ENCODE results near the gene ROM1. TPM values are rescaled to one million over a fixed set of nuclear protein-coding genes. Genes with fewer than 3 reads are reported as not detected.
"Not testable (repeated sequence)": the region's sequence is repeated elsewhere in the genome, so short reads cannot be mapped to it uniquely, and the experiment has no call there.

The ROM1 gene
- total RNA-seq, 4 donors from 2014 or later, result 0.80 to 4.9 (median 2.3) TPM

GRCh38 chr11:62569611-62570010 is 43.4 kb upstream of the ROM1 start:
- no peak overlapping the region for H3K27ac ChIP-seq
- DNase-seq (ENCODE audit: low spot score in 2 of 2), result no peak
- peaks cover 69% of the 10 kb centered on the region for H3K36me3 ChIP-seq
- TF ChIP-seq POLR2A (IDR thresholded peaks at IDR 0.05) (no peak), CTCF (IDR thresholded peaks at IDR 0.05) (no peak), EP300 (IDR thresholded peaks at IDR 0.05) (no peak), POLR2AphosphoS5 (IDR thresholded peaks at IDR 0.05) (no peak)
- H3K4me1 ChIP-seq, result peaks cover 28% of the 10 kb centered on the region
- no peaks in the 10 kb centered on the region for H3K27me3 ChIP-seq
- no peaks in the 10 kb centered on the region for H3K9me3 ChIP-seq
- 61% methylated on average over 1 of the region's 1 CpG for WGBS
- no peak overlapping the region for H3K4me3 ChIP-seq

DNA sequence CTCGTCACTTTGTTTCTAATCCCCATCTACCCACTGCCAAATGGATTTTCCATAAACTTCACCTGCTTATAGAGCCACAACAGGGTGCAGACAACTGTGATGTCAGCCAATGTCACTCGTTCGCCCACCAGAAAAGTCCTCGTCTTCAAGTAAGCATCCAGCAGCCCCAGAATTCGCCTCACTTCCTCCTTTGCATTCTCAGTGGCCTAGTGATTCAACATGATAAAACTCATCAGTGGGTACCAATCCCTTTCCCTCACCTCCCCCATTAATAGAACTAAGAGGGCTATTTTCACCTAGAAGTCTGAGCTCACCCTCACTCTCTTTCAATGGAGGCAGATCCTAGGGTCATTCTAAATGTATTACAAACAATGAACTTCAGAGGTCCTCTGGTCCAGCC is 42.2 kb upstream of the ROM1 start:
- H3K4me3 ChIP-seq; H3K27me3 ChIP-seq; H3K9me3 ChIP-seq; DNase-seq (ENCODE audit: low spot score in 2 of 2); H3K27ac ChIP-seq: not testable (repeated sequence)
- WGBS, result 90% methylated on average over 5 of the region's 5 CpGs
- peaks cover 41% of the 10 kb centered on the region for H3K4me1 ChIP-seq
- H3K36me3 ChIP-seq, result peaks cover 58% of the 10 kb centered on the region

- H3K36me3 ChIP-seq, result peaks cover 56% of the 10 kb centered on the region
Observed at GRCh38 chr11:62571493-62571892, 41.6 kb upstream of the ROM1 start.

DNA sequence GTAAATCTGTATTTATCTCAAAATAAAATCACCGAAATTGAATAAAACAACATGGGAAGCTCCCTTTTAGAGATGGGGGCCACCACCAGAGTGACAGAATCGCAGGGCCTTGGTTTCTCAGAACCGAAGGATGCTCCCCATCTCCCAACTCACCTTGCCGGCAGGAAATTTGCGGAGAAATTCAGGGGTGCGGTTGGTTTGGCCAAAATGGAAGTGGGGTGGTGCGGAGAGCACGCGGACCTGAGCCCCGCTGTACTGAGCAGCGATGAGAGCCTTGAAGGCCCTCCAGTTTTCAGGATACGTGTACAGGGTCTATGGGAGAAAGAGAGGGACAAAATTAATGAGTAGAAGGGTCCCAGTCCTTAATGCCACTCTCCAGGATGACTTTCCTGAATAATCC is 40.6 kb upstream of the ROM1 start:
- Histone ChIP-seq H3K4me1 (peaks cover 51% of the 10 kb centered on the region), H3K36me3 (peaks cover 53% of the 10 kb centered on the region), H3K27me3 (no peaks in the 10 kb centered on the region), H3K27ac (peak overlapping the region; percentile 69), H3K4me3 (peak overlapping the region; percentile 92), H3K9me3 (no peaks in the 10 kb centered on the region)
- no peak for TF ChIP-seq EP300 (IDR thresholded peaks at IDR 0.05)
- no peak for TF ChIP-seq POLR2AphosphoS5 (IDR thresholded peaks at IDR 0.05)
- TF ChIP-seq CTCF (IDR thresholded peaks at IDR 0.05), result no peak
- TF ChIP-seq POLR2A (IDR thresholded peaks at IDR 0.05), result no peak
- peak in 1 of 2 donors; percentile 54 for DNase-seq (ENCODE audit: low spot score in 2 of 2)
- WGBS, result 79% methylated on average over 12 of the region's 12 CpGs

More at GRCh38 chr11:62571493-62571892, 41.6 kb upstream of the ROM1 start:
- not testable (repeated sequence) for H3K27me3 ChIP-seq, H3K27ac ChIP-seq, H3K9me3 ChIP-seq, H3K4me3 ChIP-seq
- WGBS, result 96% methylated on average over 5 of the region's 5 CpGs
- peak in 1 of 2 donors; percentile 16 for DNase-seq (ENCODE audit: low spot score in 2 of 2)
- H3K4me1 ChIP-seq, result peaks cover 46% of the 10 kb centered on the region

DNA sequence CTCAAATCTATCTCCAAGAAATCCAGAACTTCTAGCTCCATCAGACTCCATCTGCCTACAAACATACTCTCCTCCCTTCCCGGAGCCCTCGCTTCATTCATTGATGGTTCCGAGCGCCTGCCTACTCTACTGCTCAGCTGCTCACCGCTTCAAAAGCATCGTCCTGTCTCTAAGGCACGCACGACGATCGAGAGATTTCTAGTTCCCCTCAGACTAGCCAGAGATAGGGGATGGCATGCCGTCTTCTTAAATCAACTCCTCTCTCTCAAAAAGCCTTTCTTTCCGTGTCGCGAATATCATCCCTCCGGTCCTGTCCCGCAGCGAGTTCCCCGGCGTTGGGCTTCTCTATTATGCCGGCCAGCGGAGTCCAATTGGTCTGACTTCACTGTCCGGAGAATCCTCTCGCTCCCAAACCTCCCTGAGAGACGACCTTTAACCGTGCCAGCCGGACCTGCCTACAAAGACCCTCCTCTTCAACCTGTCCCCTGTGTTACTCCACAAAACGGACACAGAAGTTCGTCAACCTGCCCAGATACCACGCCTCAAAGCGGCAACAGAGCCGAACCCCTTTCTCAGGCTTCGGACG is 40.0 kb upstream of the ROM1 start:
- no peak for TF ChIP-seq POLR2A (IDR thresholded peaks at IDR 0.05)
- TF ChIP-seq POLR2AphosphoS5 (IDR thresholded peaks at IDR 0.05), result no peak
- no peak for TF ChIP-seq EP300 (IDR thresholded peaks at IDR 0.05)
- no peak for TF ChIP-seq CTCF (IDR thresholded peaks at IDR 0.05)
- H3K36me3 ChIP-seq, result peaks cover 52% of the 10 kb centered on the region
- peak overlapping the region; percentile 69 for H3K27ac ChIP-seq
- H3K27me3 ChIP-seq, result no peaks in the 10 kb centered on the region
- no peaks in the 10 kb centered on the region for H3K9me3 ChIP-seq
- 1% methylated on average over 33 of the region's 33 CpGs for WGBS
- DNase-seq (ENCODE audit: low spot score in 2 of 2), result no peak
- peaks cover 51% of the 10 kb centered on the region for H3K4me1 ChIP-seq
- H3K4me3 ChIP-seq, result peak overlapping the region; percentile 92

GRCh38 chr11:62573592-62574362 is 39.3 kb upstream of the ROM1 start, which contains the start of gene EEF1G:
Gene EEF1G, minus strand, starts transcription at chr11:62573891. Its CDS starts 49 bp downstream, at chr11:62573842.
- Histone ChIP-seq H3K27ac (peak within 1 kb of the TSS; percentile 93), H3K27me3 (no peaks in the 10 kb centered on the region), H3K9me3 (no peaks in the 10 kb centered on the region), H3K4me1 (peaks cover 51% of the 10 kb centered on the region), H3K36me3 (peaks cover 54% of the 10 kb centered on the region), H3K4me3 (peak within 1 kb of the TSS; percentile 92)
- no peak for TF ChIP-seq EP300 (IDR thresholded peaks at IDR 0.05)
- no peak for TF ChIP-seq CTCF (IDR thresholded peaks at IDR 0.05)
- TF ChIP-seq POLR2AphosphoS5 (IDR thresholded peaks at IDR 0.05), result peak in 2 of 3 donors; percentile 35 to 81
- TF ChIP-seq POLR2A (IDR thresholded peaks at IDR 0.05), result peak; percentile 11 to 53
- 0% methylated on average over 33 of the region's 46 CpGs for WGBS
- peak; percentile 98 to 99 for DNase-seq (ENCODE audit: low spot score in 2 of 2)

Data from suprapubic skin (tissue), 4 donors.